HUDEP-2 (cell line): ENCODE measurements around the gene BLM.
"Not testable (repeated sequence)": the region's sequence is repeated elsewhere in the genome, so short reads cannot be mapped to it uniquely, and the experiment has no call there.

ENCODE experiments used
- DNase-seq, 76 experiments: peaks; one replicate each; lab custom pipeline; 2025; ENCODE audit not compliant: unreplicated experiment in 76 of 76; lab: John Stamatoyannopoulos, UW

The BLM gene

DNA sequence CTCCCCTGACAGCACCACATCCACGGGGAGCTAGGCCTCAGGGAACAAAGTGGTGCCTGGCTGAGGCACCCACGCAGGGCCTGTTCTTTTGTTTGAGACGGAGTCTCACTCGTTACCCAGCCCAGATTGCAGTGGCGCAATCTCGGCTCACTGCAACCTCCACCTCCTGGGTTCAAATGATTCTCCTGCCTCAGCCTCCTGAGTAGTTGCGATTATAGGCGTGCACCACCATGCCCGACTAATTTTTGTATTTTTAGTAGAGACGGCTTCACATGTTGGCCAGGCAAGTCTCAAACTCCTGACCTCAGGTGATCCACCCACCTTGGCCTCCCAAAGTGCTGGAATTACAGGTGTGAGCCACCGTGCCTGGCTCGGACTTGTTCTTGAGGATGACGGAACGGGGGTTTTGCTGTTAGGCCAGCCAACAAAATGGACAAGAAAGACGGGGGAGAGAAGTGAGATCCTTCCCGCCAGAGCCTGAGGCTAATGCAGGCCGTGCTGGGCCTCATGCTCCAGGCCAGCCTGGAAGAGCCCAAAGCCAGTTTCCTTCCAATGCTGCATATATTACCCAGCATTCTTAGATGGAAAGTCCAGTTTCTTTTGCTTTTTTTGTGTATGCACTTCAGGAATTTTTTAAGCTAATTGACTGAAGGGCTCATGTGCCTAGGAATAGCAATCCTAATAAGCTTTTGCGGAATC lies 123.2 kb downstream of the BLM start:
- no peak for DNase-seq

DNA sequence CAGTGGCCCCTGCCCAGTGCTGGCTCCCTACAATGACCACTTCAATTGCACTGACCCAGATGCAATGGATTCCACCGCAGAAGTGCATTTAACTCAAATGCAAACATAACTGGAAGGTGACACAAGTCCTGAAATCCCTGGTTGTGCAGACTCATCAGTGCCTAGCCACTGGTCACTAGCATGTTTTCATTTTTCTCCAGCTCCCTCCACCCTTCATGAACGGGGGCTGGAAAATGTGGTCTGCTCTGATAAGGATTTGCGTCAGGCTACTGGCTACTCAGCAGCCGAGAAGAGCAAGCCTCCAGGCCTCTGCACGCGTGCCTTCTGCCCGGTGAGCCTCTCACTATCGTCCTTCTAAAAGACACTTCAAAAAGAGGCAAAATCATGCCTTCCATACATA lies 123.8 kb downstream of the BLM start:
- DNase-seq = peak in 74 of 76 experiments; percentile 31 to 96 (median 88)

DNA sequence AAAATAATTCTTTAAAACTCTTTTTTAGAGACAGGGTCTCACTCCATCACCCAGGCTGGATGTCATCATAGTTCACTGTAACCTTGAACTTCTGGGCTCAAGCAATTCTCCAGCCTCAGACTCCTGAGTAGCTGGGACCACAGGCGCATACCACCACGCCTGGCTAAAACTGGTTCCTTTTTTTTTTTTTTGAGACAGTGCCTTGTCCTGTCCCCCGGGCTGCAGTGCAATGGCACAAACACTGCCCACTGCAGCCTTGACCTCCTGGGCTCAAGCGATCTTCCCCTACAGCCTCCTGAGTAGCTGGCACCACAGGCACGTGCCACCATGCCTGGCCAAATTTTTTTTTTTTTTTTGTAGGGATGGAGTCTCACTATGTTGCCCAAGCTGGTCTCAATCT lies 127.5 kb downstream of the BLM start:
- no peak for DNase-seq

DNA sequence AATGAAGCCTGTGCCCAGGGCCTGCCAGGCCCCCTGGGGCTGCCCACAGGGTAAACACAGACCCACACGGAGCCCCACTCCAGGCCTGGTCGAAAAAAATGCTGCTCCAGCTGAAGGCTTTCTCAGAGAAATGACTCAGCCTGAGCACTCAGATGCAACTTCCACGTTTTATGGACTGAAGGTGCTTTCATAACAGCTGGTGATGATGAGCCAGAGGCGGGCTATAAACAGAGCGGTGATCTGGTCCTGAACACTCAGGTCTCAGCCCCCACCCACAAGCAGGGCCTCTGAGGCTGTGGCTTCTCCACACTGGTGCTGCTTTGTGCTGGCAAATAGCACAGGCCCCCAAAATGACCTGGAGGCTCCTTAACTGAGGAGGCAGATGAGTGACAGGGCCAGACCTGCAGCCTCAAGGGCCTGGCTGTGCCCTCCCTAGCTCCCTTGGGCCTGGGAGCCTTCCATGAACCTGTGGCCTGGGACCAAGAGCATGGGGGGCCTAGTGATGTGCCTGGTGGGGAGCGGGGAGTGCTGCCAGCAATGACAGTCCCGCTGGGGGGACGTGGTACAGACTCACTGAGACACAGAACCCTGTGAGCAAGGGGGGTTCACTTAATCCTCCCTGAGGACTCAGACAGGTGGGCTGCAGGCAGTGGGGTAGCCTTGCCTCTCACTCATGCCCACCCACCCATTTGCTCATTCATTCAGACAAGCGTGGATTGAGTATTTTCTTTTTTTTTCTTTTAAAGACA lies 128.2 kb downstream of the BLM start:
- DNase-seq = peak in 3 of 76 experiments; percentile 8 to 12 (median 9)

DNA sequence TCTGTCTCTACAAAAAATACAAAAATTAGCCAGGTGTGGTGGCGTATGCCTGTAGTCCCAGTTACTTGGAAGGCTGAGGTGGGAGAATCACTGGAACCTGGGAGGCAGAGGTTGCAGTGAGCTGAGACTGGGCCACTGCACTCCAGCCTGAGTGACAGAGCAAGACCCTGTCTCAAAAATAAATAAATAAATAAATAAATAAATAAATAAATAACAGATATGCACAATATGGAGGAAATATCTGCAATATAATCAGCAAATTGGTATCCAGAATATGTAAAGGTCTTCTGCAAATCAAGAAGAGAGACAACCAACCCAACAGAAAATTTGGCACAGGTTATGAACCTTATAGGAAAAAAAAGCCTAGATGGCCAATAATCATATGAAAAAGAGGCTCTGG lies 132.3 kb downstream of the BLM start:
- DNase-seq = not testable (repeated sequence)

DNA sequence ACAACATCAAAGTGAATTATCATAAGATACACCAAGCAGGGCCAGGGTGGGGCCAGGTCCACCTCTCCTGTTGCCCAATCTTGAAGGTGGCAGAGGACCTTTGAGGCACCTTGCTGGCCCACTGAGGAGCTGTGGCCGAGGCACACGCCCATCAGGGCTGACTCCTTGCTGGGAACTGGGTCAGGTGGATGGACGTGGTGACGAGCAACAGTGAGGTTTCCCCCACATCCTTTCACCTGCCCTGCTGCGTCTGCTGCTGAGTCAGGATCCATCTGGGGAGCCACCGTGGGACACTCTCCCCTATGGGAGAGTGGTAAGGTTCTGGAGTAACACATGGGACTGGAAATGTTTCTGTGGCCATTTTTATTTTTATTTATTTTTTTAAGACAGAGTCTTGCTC lies 134.0 kb downstream of the BLM start:
- no peak for DNase-seq

DNA sequence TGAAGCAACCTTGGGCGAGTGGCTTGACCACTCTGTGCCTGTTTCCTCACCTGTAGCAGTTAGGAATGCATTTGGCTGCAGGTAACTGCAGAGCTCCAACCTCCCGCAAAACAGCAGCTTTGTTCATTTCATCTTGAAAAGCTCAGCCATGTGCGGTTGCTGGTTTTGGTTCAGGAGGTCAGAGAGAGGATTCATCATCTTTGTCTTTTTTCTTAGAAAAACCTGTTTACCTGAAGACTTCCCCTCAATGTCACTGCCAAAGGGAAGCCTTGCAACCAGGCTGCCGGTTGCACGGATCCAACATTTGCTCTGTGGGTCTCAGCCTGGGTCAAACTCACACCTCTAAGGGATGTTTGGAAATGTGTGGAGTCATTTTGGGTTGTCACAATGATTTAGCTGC lies 134.8 kb downstream of the BLM start:
- DNase-seq = no peak

DNA sequence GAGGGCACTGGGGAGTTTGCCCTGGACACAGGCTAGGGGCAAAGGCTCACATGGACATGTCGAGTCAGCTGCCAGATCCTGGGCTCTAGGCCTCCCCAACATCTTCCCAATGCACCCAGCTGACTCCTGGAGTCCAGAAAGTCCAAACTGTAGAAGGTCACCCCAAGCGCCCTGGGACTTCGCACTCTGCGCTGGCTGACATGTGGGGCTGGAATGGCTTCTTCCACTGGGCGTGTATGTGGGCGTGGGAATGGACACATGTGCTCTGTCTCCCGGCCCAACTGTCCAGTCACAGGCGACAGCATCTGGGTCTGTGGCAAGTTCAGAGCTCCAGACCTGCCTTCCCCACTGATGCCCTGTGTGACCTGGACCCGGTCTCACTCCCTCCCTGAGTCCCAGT lies 138.0 kb downstream of the BLM start:
- DNase-seq = no peak

DNA sequence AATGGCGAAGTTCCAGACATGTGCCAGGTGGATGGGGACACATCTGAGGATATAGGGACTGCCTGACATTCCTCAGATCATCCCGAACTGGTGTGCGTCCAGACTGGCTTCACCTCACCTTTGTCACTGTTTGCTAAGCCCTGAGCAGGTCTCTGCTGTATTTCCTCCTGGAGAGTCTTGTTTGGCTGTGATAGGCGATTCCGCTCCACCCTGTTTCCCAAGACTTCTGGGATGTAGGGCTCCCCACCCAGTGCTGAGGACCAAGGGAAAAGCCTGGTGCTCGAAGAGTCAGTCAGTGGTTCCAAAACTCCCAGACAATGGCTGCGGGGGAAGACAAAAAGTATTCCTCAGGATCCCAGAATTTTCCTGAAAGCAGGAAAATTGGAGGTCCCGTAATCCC lies 140.2 kb downstream of the BLM start:
- no peak for DNase-seq

DNA sequence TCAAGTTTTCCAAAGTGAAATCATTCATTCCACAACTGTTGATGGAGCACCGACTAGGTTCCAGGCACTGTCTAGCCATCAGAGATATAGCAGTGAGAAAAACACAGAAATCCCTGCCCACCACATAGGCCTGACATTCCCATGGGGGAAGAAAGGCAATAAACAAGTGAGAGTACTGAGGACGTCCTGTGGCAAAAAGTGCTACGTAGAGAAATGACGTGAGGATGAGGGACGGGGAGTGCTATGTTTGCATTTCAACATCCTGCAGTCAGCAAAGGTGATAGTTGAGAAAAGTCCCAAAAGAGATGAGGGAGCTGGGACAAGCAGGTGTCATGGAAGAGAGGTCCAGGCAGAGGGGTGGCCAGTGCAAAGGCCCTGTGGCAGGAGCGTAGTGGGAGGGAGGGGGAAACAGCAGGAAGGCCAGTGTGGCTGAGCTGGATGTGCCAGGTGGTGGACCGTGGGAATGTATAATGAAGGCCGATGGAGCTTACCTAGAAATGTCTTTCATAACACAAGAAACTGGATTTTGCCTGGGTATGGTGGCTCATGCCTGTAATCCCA lies 140.8 kb downstream of the BLM start:
- no peak for DNase-seq

DNA sequence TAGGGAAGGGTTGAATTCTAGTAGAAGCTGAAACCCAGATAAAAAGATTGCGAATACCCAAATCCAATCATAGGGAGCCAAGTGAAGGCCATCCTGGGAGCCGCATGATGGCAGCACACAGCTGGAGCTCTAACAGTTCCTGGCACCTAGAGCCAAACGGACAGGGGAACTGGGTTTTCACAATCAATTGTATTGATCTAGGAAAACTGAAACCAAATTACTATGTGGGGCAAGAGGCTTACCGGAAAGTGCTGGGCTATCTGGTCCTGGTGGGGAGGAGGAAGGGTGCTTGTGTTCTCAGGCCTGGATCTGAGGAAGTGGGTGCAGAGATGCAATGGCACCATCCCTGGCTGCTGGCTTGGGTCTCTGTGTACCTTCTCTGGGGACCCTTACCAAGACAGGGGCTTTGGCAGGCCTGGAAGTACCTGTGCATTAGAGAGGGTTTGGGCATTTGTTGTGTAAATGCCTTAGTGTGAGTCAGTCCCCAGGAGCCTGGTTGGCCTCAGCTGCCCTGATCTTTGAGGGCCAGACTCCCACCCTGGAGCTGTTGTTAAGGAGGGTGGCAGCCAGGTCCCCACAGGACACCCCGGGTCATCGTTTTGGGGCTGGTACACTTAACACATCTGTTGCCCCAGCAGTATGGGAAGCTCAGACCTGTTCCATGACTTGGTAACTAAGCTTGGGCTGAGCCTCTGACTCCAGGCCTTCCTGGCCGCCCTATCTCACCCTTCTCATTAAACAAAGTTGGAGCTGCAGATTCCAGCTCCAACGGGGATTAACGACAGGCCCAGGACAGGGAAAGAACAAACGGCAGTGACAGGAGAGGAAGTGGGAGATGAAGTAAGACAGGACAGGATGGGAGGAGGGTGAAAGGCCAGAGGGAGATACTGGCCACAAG lies 142.3 kb downstream of the BLM start:
- no peak for DNase-seq

DNA sequence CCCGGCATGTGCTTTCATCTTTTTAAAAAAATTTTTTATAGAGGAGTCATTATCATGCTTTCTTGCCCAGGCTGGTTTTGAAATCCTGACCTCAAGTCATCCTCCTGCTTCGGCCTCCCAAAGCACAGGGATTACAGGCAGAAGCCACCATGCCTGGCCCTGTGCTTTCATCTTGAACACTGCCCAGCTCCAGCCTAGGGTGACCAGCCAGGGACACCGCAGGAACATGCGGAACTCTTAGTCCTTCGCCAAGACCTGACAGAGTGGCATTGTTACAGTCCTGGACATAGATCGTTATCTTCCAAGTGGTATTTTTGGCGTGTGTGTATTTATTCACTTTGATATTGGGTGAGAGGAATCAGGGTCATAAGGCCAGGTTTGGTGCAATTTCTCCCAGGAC lies 143.3 kb downstream of the BLM start:
- DNase-seq = no peak

DNA sequence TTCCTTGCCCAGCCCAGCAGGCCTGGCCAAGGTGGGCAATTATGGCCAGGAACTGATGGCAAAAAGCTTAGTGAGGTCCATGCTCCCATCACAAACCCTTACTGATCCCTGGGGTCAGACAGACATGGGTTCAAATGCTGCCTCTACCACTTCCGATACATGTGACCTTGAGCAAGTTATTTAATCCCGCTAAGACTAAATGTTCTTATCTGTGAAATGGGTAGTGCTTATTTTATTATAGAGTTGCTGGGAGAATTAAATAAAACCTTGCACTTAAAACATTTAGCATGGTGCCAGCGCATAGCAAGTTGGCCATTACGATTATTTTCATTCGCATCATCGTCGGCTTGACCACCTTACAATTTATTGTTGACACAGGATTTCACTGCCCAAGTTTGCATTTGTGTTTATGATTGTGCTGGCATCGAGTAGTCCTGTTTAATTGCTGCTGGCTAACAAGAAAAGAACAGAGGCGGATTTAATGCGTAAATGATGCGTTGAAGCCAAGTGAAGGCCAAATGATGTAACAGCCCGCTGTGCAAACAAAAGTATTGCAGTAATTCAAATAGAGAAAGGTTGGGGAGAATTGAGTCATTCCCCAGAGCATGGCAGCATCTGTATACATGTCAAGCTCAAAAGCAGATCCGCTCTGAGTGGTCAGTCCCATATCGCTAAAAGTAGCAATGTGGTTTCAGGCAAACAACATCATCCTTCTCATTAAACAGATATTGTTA lies 144.0 kb downstream of the BLM start:
- no peak for DNase-seq

DNA sequence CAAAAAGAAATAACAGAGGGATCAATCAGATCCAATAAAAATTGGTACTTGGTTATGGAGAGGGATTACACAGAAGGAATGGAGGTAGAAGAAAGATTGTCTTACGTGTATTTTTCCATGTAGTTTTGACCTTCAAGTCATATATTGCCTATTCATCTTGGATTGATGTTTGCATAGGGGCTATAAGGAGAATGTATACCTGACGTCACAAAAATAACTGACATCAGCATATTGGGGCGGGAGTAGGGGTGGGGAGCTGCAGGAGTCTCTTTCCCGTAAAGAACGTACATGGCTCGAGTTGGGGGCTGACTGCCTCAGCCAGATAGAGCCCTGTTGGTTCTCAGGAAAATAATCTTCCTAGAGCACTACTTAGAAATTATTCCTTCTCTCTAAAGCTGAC lies 145.3 kb downstream of the BLM start:
- no peak for DNase-seq

DNA sequence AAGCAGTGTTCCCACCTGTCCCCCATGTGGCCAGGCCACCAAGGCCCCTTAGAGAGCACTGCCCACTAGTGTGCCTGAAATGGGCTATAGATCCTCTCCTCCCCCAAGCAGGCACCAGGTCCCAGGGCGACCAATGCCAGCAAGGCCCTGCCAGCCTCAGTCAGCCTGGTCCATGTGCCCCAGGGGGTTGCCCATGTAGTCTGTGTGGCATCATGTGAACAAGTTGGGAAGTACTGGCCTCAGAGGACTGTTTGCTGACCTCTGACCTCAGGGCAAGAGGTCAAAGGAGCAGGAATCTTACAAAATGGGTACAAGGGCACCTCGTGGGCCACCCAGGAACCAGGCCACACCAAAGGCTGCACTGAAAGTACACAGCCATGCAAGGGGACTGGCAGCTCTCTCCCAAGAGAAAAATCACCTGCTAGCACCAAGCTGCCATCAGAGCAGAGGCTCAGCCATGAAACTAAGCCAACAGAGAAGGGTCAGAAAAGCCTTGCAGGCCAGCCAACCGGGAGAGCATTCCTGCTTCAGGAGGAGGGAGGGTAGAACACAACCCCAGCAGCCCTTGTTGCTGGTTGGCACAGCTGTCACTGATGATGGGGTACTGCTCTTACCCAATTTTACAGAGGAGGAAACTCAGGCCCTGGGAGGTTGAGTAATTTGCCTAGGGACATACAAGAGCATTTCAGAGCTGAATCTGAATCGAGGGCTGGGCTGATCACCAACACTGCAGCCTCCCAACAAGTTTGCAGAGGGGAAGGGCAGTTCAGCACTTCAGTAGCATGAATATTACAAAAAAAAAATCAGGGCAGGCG lies 146.0 kb downstream of the BLM start:
- no peak for DNase-seq

DNA sequence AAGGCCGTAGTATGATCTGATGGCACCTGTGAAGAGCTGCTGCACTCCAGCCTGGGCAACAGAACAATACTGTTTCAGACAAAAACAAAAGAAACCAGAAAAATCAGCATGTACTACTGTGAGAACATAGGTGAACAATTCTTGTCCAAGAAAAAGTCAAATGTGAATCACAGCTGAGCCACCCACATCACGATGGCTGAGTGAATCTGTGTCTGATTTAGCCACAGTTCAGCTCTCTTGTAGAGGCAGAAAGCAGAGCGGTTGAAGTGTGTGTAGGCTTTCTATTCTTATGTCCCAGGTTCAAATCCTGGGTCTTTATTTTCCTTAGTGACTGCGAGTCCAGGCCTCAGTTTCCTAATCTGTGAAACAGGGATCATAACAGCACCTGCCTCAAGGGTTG lies 146.8 kb downstream of the BLM start:
- DNase-seq = no peak

DNA sequence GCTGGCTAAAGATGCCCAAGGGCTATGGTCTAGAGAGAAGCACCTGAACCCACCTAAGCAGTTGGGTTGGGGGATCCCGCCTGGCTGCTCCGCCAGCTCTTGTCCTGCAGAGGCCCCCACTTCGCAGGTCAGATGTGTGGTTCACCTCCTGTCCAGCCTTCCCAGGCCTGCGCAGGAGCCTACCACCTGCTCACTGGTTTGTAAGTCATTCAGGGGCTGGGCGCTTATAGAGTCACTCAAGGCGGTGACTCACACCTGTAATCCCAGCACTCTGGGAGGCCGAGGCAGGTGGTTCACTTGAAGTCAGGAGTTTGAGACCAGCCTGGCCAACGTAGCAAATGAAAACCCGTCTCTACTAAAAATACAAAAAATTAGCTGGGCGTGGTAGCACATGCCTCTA lies 147.4 kb downstream of the BLM start:
- no peak for DNase-seq

DNA sequence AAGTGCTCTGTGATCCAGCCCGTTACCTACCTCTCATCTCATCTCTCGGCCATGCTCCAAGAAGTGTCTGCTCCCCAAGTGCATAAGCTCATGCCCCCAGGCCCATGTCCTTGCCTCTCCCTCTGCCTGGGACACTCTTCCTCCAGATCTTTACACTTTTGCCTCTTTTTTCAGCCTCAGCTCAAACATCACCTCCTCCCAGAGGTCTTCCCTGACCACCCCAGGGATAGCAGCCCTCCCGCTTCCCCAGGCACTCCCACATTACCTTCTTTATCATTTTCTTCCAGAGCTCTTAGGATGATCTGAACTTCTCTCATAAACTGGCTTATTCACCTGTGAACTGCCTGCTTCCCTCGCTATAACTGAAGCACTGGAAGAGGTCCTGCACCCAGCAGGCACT lies 148.6 kb downstream of the BLM start:
- DNase-seq = no peak
